Activated CD8-positive, alpha-beta memory T cell treated with anti-CD3 and anti-CD28 coated beads, Interleukin-2, amount 10 ng/mL, durations not matched to agents 7 days and 5 days (primary cell): Measurements from ENCODE around the gene ABCC2. TPM values are rescaled to one million over a fixed set of nuclear protein-coding genes. Genes with fewer than 3 reads are reported as not detected.

Experiments used
- ATAC-seq: fragments of 150-1000 bp; cut with Tn5 transposase; one replicate; pipeline ENCODE4 v1.10.0; 2021; ENCODE audit warnings: moderate library complexity
- CTCF ChIA-PET: fragments of 350-600 bp; sonication (Branson Sonifier 250); formaldehyde crosslinking; loops from one replicate; lab custom pipeline; 2021; ENCODE audit warnings: antibody characterized with exemption; lab: Charles Lee
- DNase-seq: peaks from one replicate; pipeline ENCODE4 v3.0.0-alpha.2; 2020
- H3K27ac Mint-ChIP-seq: one replicate; pipeline ENCODE4 v1.8.0; 2021; ENCODE audit warnings: mild to moderate bottlenecking, mixed read lengths
- H3K27me3 Mint-ChIP-seq: one replicate; pipeline ENCODE4 v1.8.0; 2021; ENCODE audit warnings: mixed read lengths
- H3K36me3 Mint-ChIP-seq: one replicate; pipeline ENCODE4 v1.8.0; 2021; ENCODE audit warnings: mild to moderate bottlenecking, mixed read lengths
- H3K4me1 Mint-ChIP-seq: one replicate; pipeline ENCODE4 v1.8.0; 2021; ENCODE audit warnings: mixed read lengths
- H3K4me3 Mint-ChIP-seq: one replicate; pipeline ENCODE4 v1.8.0; 2021; ENCODE audit warnings: mild to moderate bottlenecking, moderate library complexity, mixed read lengths
- H3K9me3 Mint-ChIP-seq: one replicate; pipeline ENCODE4 v1.8.0; 2022; ENCODE audit warnings: low read depth, mixed read lengths
- total RNA-seq, 2 experiments: library from RNA; stranded (reverse); gene quantifications; one replicate each; pipeline ENCODE4 v1.2.3, GENCODE V29; 2021

Gene ABCC2
- total RNA-seq, 2 experiments from 2014 or later, result 0.82 to 0.85 TPM

GRCh38 chr10:99784016-99784726 lies 1.7 kb downstream of the ABCC2 start:
- DNase-seq (no peak), ATAC-seq (no peak)
- H3K27me3 Mint-ChIP-seq, result peaks cover 3% of the 10 kb centered on the region
- H3K4me1 Mint-ChIP-seq, result peaks cover 9% of the 10 kb centered on the region
- CTCF ChIA-PET, result no interaction called here
- no peaks in the 10 kb centered on the region for H3K9me3 Mint-ChIP-seq
- no peaks in the 10 kb centered on the region for H3K36me3 Mint-ChIP-seq
- H3K4me3 Mint-ChIP-seq, result no peak overlapping the region
- no peak overlapping the region for H3K27ac Mint-ChIP-seq

DNA sequence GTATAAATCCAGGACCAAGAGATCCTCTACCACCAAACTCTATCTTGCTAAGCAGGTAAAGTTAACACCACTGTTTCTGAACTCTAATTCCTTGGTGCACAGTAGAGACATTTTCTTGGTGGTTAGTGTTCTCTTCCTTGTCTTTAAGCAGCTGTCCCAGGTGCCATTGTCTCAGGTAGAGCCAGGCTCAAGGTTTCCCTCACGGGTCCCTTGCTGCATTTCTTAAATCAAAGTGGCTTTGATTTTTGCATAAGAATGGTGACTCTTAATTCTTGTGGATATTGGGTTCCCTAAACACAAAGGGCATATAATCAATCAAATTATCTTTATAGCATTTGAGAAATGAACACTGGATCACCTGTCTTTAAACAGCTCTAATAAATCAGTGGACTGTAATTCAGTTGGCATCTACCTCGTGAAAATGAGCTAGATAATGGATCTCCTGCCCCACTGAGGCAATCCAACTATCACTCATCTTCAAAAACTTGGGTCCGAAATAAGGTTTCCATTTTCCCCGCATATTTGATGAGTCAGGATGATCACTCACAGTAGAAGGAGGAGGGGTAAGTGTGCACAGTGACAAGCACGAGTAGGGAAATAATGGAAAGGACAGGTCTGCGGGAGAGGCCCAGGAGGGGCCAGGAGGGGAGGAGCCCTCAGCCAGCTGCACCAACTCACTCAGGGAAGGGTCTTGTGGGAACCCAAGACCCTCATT lies 2.4 kb downstream of the ABCC2 start:
- H3K27me3 Mint-ChIP-seq, result peaks cover 3% of the 10 kb centered on the region
- ATAC-seq (no peak), DNase-seq (no peak)
- no peak overlapping the region for H3K4me3 Mint-ChIP-seq
- CTCF ChIA-PET, result no interaction called here
- H3K36me3 Mint-ChIP-seq, result no peaks in the 10 kb centered on the region
- peaks cover 3% of the 10 kb centered on the region for H3K4me1 Mint-ChIP-seq
- no peaks in the 10 kb centered on the region for H3K9me3 Mint-ChIP-seq
- no peak overlapping the region for H3K27ac Mint-ChIP-seq

DNA sequence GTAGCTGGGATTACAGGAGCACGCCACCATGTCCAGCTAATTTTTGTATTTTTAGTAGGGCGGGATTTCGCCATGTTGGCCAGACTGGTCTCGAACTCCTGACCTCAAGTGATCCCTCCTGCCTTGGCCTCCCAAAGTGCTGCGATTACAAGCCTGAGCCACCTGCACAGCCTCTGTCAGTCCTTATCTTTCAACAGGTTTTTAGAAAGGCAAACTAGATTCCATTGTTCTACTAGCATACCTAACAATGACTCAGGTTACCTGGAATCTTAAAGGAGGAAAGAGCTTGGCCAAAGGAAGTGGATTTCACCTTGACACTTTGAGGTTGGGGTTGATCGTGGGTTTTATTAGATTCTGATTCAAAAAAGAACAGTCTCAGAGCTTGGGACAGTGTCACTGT lies 3.2 kb downstream of the ABCC2 start:
- H3K27ac Mint-ChIP-seq, result no peak overlapping the region
- CTCF ChIA-PET, result no interaction called here
- no peak for DNase-seq
- H3K36me3 Mint-ChIP-seq, result no peaks in the 10 kb centered on the region
- peaks cover 3% of the 10 kb centered on the region for H3K27me3 Mint-ChIP-seq
- no peak for ATAC-seq
- no peak overlapping the region for H3K4me3 Mint-ChIP-seq
- H3K4me1 Mint-ChIP-seq, result peaks cover 2% of the 10 kb centered on the region
- no peaks in the 10 kb centered on the region for H3K9me3 Mint-ChIP-seq

DNA sequence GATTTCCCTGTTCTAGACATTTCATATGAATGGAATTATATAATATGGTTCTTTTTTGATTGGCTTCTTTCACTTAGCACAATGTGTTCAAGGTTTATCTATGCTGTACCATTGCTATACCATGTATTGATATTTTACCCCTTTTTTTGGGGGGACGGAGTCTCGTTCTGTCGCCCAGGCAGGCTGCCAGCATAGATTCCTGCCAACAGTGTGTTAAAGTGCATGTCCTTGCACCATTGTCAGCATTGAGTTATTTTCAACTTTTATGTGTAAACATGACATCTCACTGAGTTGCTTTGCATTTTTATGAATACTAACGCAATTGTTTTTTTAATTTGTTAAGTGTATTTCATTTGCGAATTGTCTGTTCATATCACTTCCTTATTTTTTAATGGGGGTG lies 4.9 kb downstream of the ABCC2 start:
- Mint-ChIP-seq H3K36me3 (no peaks in the 10 kb centered on the region), H3K4me1 (peaks cover 2% of the 10 kb centered on the region), H3K9me3 (no peaks in the 10 kb centered on the region), H3K27me3 (peaks cover 3% of the 10 kb centered on the region), H3K27ac (no peak overlapping the region), H3K4me3 (no peak overlapping the region)
- DNase-seq (no peak), ATAC-seq (no peak)
- CTCF ChIA-PET, result interaction anchor here (0.9 kb wide), 1 partner anchor 58 kb away, joined by 4 read pairs; no protein-coding TSS in a partner anchor

DNA sequence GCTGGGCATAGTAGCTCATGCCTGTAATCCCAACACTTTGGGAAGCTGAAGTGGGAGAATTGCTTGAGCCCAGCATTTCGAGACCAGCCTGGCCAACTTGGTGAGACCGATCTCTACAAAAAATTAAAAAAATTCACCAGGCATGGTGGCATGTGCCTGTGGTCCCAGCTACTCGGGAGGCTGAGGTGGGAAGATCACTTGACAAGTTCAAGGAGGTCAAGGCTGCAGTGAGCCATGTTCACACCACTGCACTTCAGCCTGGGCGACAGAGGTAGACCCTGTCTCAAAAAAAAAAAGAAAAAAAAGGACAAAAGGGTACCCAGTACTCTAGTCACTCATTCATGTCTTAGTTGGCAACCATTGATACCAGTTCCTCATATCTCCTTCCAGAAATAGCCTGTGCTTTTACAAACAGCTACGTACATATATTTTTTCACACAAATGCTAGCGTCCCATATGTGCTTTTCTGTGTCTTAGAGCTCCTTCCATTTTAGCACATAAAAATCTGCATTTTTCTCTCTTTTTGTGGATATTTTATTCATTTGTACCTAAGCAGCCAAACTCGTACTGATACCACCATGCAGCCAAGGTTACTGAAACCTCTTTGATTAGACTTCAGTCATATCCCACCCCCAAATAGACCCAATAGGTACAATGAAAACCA lies 5.5 kb downstream of the ABCC2 start:
- Mint-ChIP-seq H3K4me1 (peaks cover 2% of the 10 kb centered on the region), H3K9me3 (no peaks in the 10 kb centered on the region), H3K36me3 (no peaks in the 10 kb centered on the region), H3K27me3 (peaks cover 3% of the 10 kb centered on the region), H3K27ac (no peak overlapping the region), H3K4me3 (no peak overlapping the region)
- ATAC-seq (no peak), DNase-seq (no peak)
- CTCF ChIA-PET, result interaction anchor here (0.9 to 1.0 kb wide), 2 partner anchors 11 to 58 kb away, joined by 3 to 4 read pairs; no protein-coding TSS in a partner anchor

DNA sequence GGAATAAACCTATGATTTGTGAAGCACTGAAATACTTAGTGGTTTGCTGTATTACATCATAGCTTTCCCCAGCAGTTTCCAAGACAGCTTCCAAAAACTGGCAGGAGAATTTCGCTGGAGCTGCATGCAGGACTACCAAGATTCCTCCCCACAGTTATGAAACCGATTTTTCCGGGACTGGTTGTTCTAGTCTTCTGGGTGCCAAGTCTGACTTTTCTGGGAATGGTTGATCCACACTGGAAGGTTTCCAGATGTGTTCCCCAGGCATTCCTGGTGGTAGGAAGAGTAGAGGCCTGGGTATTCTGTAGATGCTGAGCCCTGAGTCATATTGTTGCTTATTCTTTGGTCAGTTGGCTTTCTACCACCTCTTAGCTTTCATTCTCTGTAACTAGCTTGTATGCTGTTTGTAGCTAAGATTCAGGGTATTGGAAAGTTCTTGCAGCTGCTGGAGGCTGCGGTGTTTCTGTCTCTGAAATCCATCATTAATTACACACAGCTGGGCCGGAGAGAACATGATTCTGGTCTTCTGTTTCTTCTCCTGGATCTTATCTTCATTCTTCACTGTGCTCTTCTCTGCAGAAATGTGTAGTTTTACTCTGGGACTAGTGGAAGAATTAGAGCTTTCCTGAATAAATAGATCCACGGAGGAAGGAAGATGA lies 6.3 kb downstream of the ABCC2 start:
- no peak for ATAC-seq
- CTCF ChIA-PET, result interaction anchor here (0.9 to 1.0 kb wide), 2 partner anchors 11 to 57 kb away, joined by 3 to 4 read pairs; no protein-coding TSS in a partner anchor
- no peak overlapping the region for H3K4me3 Mint-ChIP-seq
- DNase-seq, result no peak
- H3K36me3 Mint-ChIP-seq, result no peaks in the 10 kb centered on the region
- peaks cover 3% of the 10 kb centered on the region for H3K27me3 Mint-ChIP-seq
- no peak overlapping the region for H3K27ac Mint-ChIP-seq
- H3K9me3 Mint-ChIP-seq, result no peaks in the 10 kb centered on the region
- H3K4me1 Mint-ChIP-seq, result peaks cover 2% of the 10 kb centered on the region

- Mint-ChIP-seq H3K27ac (no peak overlapping the region), H3K27me3 (peaks cover 3% of the 10 kb centered on the region), H3K4me3 (no peak overlapping the region), H3K4me1 (no peaks in the 10 kb centered on the region), H3K9me3 (no peaks in the 10 kb centered on the region), H3K36me3 (no peaks in the 10 kb centered on the region)
- DNase-seq (no peak), ATAC-seq (no peak)
- CTCF ChIA-PET, result no interaction called here
Observed at GRCh38 chr10:99791831-99792230, 9.4 kb downstream of the ABCC2 start.

DNA sequence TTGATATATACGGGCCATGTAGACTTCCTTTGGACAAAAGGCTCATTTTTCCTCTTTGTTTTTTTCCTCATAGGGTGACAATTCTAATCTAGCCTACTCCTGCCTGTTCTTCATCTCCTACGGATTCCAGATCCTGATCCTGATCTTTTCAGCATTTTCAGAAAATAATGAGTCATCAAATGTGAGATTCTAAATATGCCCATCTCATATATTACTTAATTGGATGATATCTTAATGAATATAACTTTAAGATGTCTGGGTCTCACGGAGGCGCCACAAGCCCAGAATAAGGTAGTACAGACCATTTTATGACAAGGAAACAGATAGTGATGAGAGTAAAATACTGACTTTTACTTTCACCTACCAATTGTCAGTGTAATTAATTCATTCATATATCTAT lies 11.4 kb downstream of the ABCC2 start:
- Mint-ChIP-seq H3K4me1 (no peaks in the 10 kb centered on the region), H3K27me3 (no peaks in the 10 kb centered on the region), H3K9me3 (no peaks in the 10 kb centered on the region), H3K27ac (no peak overlapping the region), H3K4me3 (no peak overlapping the region), H3K36me3 (no peaks in the 10 kb centered on the region)
- CTCF ChIA-PET, result no interaction called here
- DNase-seq, result no peak
- no peak for ATAC-seq

DNA sequence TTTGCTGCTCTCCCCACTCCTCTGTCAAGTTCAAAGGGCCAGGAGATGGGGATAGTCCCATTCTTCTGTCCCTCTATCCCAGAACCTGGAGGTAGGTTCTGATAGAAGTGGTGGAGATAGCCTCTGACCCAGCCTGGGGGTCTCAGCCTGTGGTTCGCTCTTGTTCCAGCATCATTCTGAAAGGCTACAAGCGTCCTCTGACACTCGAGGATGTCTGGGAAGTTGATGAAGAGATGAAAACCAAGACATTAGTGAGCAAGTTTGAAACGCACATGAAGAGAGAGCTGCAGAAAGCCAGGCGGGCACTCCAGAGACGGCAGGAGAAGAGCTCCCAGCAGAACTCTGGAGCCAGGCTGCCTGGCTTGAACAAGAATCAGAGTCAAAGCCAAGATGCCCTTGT lies 14.5 kb downstream of the ABCC2 start:
- H3K4me1 Mint-ChIP-seq, result no peaks in the 10 kb centered on the region
- H3K9me3 Mint-ChIP-seq, result no peaks in the 10 kb centered on the region
- no peak overlapping the region for H3K4me3 Mint-ChIP-seq
- no peak overlapping the region for H3K27ac Mint-ChIP-seq
- no peaks in the 10 kb centered on the region for H3K36me3 Mint-ChIP-seq
- H3K27me3 Mint-ChIP-seq, result no peaks in the 10 kb centered on the region
- CTCF ChIA-PET, result no interaction called here
- no peak for DNase-seq
- ATAC-seq, result no peak

GRCh38 chr10:99798031-99798430 lies 15.6 kb downstream of the ABCC2 start:
- Mint-ChIP-seq H3K9me3 (no peaks in the 10 kb centered on the region), H3K27me3 (no peaks in the 10 kb centered on the region), H3K4me3 (no peak overlapping the region), H3K4me1 (no peaks in the 10 kb centered on the region), H3K36me3 (no peaks in the 10 kb centered on the region), H3K27ac (no peak overlapping the region)
- ATAC-seq, result no peak
- no peak for DNase-seq
- CTCF ChIA-PET, result no interaction called here

DNA sequence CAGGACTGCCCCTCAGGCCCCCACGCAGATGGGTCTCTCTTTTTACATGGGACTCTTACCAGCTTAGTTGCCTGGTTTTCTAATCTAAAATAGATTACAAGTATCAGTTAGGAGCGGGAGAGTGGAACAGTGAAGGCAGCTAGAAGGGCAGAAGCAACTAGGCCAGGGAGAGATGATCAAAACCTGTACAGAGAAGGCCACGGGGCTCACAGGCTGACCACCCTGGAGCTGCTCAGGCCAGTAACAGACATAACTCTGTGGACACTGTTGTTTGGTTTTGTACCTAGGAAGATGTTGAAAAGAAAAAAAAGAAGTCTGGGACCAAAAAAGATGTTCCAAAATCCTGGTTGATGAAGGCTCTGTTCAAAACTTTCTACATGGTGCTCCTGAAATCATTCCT lies 16.5 kb downstream of the ABCC2 start:
- H3K36me3 Mint-ChIP-seq, result no peaks in the 10 kb centered on the region
- DNase-seq (no peak), ATAC-seq (no peak)
- CTCF ChIA-PET, result interaction anchor here (1.1 kb wide), 1 partner anchor 11 kb away, joined by 3 read pairs; no protein-coding TSS in a partner anchor
- H3K27me3 Mint-ChIP-seq, result no peaks in the 10 kb centered on the region
- no peak overlapping the region for H3K27ac Mint-ChIP-seq
- no peaks in the 10 kb centered on the region for H3K4me1 Mint-ChIP-seq
- no peaks in the 10 kb centered on the region for H3K9me3 Mint-ChIP-seq
- H3K4me3 Mint-ChIP-seq, result no peak overlapping the region

GRCh38 chr10:99799613-99800012 lies 17.2 kb downstream of the ABCC2 start:
- CTCF ChIA-PET, result interaction anchor here (1.1 to 1.4 kb wide), 2 partner anchors 12 to 140 kb away, joined by 3 read pairs; partner anchors contain the start of gene ENTPD7
- no peaks in the 10 kb centered on the region for H3K4me1 Mint-ChIP-seq
- no peaks in the 10 kb centered on the region for H3K36me3 Mint-ChIP-seq
- no peak overlapping the region for H3K27ac Mint-ChIP-seq
- ATAC-seq (no peak), DNase-seq (no peak)
- H3K27me3 Mint-ChIP-seq, result no peaks in the 10 kb centered on the region
- no peak overlapping the region for H3K4me3 Mint-ChIP-seq
- H3K9me3 Mint-ChIP-seq, result no peaks in the 10 kb centered on the region

GRCh38 chr10:99804471-99804870 lies 22.0 kb downstream of the ABCC2 start:
- no peaks in the 10 kb centered on the region for H3K9me3 Mint-ChIP-seq
- ATAC-seq (no peak), DNase-seq (no peak)
- no peaks in the 10 kb centered on the region for H3K27me3 Mint-ChIP-seq
- no peak overlapping the region for H3K27ac Mint-ChIP-seq
- no peaks in the 10 kb centered on the region for H3K36me3 Mint-ChIP-seq
- no peak overlapping the region for H3K4me3 Mint-ChIP-seq
- H3K4me1 Mint-ChIP-seq, result no peaks in the 10 kb centered on the region
- CTCF ChIA-PET, result no interaction called here
